HG02852 (cell line): ENCODE results near the gene NTN1.

Experiments used
- ATAC-seq: cut with Tn5 transposase; IDR thresholded peaks from one replicate; pipeline ENCODE4 v1.9.1; 2021; ENCODE audit warnings: mild to moderate bottlenecking, moderate library complexity; ENCODE audit not compliant: unreplicated experiment

Gene NTN1

GRCh38 chr17:9035249-9035648 is 13.9 kb downstream of the NTN1 start:
- no peak for ATAC-seq

DNA sequence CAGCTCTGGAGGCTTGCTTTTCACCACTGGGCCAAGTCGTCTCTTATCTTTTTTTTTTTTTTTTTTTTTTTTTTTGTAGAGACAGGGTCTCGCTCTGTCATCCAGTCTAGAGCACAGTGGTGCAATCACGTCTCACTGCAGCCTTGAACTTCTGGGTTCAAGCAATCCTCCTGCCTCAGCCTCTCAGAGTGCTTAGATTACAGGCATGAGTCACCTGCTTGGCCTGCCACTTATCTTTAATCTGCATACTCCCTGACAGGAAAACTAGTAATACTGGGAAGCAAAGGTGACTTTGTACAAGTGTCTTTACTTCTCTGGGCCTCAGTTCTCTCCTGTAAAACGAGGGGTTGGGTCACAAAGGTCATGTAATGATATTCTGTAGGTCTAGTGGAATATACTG is 15.0 kb downstream of the NTN1 start:
- ATAC-seq: no peak

GRCh38 chr17:9037736-9038135 is 16.4 kb downstream of the NTN1 start:
- no peak for ATAC-seq

GRCh38 chr17:9038380-9038779 is 17.1 kb downstream of the NTN1 start:
- ATAC-seq: no peak

GRCh38 chr17:9044772-9045463 is 23.6 kb downstream of the NTN1 start:
- ATAC-seq: no peak

- ATAC-seq: no peak
These were observed 29.6 kb downstream of the NTN1 start for GRCh38 chr17:9050801-9051401.

DNA sequence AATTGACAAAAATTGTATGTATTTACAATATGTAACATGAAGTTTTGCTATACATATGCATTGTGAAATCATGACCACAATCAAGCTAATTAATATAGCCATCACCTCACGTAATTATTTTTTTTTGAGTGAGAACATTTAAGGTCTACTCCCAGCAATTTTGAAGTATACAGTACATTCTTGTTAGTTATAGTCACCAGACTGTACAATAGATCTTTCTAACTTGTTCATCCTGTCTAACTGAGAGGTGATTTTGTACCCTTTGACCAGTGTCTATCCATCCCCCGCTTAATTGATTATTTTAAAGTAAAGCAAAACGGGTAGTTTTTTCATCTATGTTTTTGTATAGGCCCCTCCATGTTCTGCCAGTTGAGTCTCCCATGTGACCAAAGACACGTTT is 30.3 kb downstream of the NTN1 start:
- no peak for ATAC-seq

- ATAC-seq: no peak
These were observed 31.6 kb downstream of the NTN1 start for GRCh38 chr17:9052921-9053320.

- no peak for ATAC-seq
These were observed 32.1 kb downstream of the NTN1 start for GRCh38 chr17:9053406-9053805.

DNA sequence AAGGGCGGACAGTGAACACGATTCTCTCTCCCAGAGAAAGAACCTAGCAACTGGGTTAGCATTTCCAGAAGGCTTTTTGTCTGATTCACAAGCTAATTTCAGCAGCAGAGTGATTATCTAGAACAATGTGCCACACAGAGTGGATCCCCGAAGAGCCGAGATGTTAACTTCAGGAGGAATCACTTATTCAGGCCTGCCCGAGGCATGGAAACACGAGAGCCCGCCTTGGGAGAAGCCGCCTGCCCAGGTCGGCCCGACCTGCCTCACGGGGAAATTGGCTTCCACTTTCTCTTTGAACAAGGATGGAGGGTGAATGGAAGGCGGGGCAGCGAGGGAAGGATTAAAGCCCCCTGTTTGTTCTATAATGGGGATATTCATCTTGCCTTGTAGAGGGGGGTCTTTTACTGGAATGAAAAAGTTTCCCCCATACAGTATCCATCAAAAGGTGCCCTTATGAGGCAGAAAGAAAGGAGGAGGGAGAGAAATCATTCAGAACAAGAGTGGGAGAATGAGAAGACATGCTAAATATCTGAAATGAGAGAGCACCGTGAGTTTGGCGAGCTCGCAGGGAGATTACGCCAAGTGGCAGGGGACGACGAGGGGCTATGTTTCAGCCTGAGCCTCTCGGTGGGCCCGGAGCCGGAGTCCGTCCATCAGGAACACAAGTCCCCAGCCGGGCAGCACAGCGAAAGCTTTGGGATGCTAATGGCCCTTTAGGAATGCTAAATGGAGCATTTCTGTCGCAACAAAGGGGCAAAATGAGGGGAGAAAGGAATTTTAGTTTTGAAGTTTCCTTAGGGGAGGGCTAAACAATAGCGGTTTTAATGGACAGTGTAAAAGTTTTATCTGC is 33.0 kb downstream of the NTN1 start:
- no peak for ATAC-seq

GRCh38 chr17:9055281-9055680 is 34.0 kb downstream of the NTN1 start:
- no peak for ATAC-seq

DNA sequence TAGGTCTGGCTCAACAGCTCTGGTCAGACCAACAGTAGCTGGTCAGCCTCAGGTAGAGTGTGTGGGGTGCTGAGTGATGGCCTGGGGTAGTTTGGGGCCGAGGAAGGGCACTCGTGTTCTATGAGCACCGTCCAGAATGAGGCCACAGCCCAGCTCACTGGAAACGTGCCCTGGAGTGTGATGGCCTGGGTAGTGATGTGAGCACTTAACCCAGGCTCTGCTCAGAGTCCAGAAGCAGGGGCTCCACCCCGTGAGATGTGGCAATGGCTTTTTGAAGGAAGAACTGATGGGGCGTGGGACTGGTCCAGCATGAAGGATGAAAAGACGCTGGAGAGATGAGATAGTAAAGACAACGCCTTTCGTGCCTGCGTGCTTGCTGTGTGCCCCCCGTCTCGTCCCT is 35.3 kb downstream of the NTN1 start:
- ATAC-seq: no peak

DNA sequence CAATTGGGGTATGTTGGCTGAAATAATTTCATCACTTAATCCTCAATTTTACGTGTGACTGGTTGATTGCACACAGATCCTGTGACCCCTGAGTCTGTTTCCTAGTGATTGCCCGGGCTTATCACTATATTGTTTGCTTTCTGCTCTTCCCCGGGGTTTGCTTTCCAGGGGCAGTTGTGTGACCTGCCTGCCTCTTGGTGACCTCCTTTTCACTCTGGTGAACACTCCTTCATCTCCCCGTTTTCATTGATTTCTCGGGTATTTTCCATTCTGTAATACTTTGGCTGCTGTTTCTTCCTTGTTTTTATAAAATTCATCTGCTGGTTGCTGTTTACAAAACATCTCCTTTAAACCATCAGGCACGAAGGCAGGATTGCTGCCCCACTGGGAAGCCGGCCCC is 36.0 kb downstream of the NTN1 start:
- no peak for ATAC-seq

DNA sequence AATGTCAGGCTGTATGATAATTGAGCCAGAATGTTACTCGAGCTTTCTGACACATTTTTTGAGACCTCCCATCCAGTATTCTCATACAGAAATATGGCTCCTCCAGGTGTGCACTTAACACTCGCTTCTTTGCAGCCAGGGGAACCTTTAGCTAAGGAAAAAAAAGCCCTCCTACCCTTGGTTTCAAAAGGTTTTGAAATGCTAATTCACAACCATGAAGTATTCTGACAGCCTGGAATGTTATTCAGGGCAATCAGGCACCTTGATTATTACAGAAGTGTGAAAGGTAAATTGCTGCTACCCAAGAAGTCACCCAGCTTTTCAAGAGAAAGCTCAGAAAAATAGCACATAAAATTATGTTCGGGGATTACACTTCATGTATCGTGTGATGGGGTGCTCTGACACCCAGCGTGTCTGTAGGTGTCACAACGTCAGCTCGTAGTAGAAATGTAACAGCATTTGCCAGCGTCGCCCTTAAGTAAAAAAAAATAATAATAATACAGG is 41.1 kb downstream of the NTN1 start:
- ATAC-seq: no peak

DNA sequence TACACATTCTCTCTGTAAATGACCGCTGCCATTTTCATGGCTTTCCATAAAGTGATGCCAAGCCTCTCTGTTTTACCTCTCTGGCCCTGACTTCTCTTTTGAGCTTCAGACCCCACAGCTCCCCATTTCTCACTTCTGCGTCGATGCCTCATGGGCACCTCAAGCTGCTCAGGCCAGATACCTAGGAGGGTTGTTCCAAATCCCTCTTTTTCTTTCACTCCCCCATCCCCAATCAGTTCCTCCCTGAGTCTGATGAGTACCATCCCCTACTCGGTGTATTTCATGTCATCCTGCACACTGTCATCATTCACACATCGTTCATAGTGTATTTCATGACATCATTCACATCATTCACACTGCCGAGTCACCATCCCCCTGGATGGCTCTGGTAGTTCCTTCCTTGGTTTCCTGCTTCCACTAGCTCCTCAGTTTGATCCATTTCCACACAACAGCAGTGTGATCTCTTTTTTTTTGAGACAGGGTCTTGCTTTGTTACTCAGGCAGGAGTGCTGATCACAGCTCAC is 43.1 kb downstream of the NTN1 start:
- ATAC-seq: no peak

- no peak for ATAC-seq
These were observed 49.7 kb downstream of the NTN1 start for GRCh38 chr17:9071016-9071415.

GRCh38 chr17:9071811-9072498 is 50.6 kb downstream of the NTN1 start:
- ATAC-seq: no peak

- no peak for ATAC-seq
These were observed 51.5 kb downstream of the NTN1 start for GRCh38 chr17:9072696-9073339.

DNA sequence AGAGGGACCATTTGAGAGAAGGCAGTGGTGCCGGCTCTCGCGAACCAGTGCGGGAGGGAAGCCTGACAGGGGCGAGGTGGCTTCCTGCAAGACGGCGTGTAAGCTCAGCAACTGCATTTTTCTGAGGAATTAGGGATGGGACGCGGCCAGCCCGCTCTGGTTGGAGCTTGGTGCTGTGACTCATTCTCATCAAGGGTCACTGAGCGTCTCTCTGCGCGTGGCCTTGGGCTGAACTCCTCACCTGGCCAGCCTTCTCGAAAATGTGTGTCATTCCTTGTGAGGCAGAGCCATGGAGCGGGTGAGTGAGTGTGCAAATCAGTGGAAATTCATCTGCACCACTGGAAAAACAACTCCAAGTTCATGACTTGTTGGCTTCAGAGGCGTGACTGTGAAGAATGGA is 52.8 kb downstream of the NTN1 start:
- ATAC-seq: no peak

DNA sequence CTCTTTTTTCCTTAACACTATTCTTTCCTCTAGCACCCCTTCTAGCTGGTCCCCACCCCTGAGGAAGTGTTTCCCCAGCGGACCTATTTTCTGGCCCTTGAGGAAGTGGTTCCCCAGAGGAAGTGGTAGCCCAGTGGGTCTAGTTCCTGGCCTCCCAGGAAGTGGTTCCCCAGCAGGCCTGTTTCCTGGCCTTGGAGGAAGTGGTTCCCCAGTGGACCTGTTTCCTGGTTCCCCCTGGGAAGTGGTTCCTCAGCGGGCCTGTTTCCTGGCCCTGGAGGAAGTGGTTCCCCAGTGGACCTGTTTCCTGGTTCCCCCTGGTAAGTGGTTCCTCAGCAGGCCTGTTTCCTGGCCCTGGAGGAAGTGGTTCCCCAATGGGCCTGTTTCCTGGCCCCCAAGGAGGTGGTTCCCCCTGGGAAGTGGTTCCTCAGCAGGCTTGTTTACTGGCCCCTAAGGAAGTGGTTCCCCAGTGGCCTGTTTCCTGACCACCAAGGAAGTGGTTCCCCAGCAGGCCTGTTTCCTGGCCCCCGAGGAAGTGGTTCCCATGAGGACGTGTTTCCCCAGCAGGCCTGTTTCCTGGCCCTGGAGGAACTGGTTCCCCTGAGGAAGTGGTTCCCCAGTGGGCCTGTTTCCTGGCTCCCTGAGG is 58.3 kb downstream of the NTN1 start:
- ATAC-seq: no peak
